GM04504 (cell line): ENCODE results near the gene AKIP1.
"Not testable (repeated sequence)": the region's sequence is repeated elsewhere in the genome, so short reads cannot be mapped to it uniquely, and the experiment has no call there.

Experiments used
- DNase-seq: peaks from one replicate; pipeline ENCODE4 v3.0.0-alpha.2; 2012; ENCODE audit warnings: low read depth

Gene AKIP1, protein sequence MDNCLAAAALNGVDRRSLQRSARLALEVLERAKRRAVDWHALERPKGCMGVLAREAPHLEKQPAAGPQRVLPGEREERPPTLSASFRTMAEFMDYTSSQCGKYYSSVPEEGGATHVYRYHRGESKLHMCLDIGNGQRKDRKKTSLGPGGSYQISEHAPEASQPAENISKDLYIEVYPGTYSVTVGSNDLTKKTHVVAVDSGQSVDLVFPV

GRCh38 chr11:8911029-8911823 lies at the start of gene AKIP1:
Gene AKIP1 (plus strand): TSS chr11:8911189. CDS start chr11:8911450, 261 bp downstream.
- DNase-seq = peak; percentile 85

- peak; percentile 31 for DNase-seq
Measured at GRCh38 chr11:8863838-8864237, 47.2 kb upstream of the AKIP1 start.

GRCh38 chr11:8865304-8865703 lies 45.7 kb upstream of the AKIP1 start:
- no peak for DNase-seq

- no peak for DNase-seq
Measured at GRCh38 chr11:8867035-8867434, 44.0 kb upstream of the AKIP1 start.

- DNase-seq = peak; percentile 32
Measured at GRCh38 chr11:8867931-8868631, 42.9 kb upstream of the AKIP1 start.

DNA sequence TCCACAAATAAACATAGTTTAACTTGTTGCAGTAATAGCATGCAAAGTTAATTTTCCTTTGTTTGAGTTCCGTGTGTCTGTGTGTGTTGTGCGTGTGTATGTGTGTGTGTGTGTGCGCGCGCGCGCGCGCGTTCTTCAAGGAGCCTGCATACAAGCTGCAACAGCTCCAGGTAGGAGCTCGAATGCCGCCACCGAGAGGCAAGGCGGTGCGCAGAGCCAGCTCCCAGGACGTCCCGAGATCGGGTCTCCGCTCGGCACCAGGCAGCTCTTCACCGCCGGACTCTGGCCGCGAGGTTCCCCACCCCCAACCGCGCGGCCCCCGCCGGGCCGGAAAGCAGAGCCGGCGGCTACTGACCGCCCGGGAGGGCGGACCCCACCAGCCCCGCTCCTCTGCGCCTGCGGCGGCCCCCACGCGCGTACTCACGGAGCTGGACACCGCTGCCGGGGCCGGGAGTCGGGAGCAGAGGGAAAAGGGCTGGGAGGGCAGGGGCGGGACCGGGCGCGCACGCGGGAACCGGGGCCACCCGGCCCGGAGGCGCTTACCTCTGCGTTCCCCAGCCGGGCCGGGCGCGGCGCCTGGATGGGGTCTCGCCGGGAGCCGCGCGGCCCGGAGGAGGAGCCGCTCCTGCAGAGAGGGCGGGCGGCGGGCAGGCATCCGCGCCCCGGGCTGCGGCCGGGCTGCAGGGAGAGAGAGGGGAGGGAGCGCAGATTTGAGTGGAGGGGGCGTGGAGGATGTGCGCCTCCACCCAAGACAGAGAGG lies 40.4 kb upstream of the AKIP1 start:
- DNase-seq = peak; percentile 32

DNA sequence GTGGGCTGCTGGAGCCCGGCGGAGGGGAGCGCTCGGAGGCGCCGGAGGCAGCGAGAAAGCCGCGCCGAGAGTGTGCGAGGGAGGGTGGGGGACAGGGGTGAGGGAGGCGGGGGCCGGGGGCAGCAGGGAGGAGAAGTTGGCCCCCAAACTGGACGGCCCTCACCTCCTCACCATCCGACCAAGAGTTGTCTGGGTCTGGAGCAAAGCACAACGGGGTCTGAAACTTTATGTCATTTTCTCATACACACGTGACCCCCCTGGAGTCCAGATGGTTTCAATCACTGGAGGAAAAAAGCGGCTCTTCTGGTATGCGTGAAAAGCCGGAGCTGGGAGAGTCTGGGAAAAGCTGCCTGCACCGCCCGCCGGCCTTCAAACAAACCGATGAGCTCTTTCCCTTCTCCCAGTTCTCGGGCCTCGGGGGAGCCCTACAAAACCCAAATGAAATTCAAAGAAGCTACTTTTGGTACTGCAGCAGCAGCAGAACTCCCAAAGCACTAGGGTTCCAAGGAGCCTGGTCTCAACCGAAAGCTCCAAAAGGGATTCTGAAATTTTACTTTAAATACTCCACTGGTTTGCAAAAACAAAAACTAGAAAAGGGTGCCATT lies 39.7 kb upstream of the AKIP1 start:
- DNase-seq = peak; percentile 91

DNA sequence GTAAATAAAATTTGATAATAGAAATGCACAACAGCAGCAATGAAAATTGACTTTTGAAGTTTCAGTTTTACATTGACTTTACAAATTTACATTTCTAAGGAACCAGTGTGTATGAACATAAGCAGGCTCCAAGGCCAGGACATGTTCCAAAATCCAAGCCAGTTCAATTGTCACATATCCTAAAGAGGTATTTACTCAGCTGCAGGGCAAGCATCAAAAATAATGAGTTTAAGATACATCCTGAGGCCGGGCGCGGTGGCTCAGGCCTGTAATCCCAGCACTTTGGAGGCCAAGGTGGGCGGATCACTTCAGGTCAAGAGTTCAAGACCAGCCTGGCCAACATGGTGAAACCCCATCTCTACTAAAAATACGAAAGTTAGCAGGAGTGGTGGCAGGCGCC lies 39.0 kb upstream of the AKIP1 start:
- DNase-seq = no peak

- no peak for DNase-seq
Measured at GRCh38 chr11:8873741-8874405, 37.1 kb upstream of the AKIP1 start.

DNA sequence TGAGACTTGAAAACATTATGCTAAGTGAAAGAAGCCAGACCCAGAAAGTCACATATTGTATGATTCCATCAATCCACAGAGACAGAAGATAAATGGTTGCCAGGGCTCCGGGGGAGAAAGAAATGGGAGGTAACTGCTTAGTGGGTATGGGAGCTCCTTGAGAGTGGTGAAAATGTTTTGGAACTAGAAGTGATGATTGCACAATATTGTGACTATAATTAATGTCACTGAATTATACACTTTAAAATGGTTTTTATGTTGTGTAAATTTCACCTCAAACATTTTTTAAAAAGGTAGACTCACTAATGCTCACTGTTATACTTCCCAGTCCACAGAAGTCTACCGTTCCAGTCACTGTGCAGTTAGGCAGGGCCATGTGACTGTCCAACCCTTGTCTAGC lies 32.2 kb upstream of the AKIP1 start:
- DNase-seq = no peak

GRCh38 chr11:8881585-8881984 lies 29.4 kb upstream of the AKIP1 start:
- DNase-seq = not testable (repeated sequence)

DNA sequence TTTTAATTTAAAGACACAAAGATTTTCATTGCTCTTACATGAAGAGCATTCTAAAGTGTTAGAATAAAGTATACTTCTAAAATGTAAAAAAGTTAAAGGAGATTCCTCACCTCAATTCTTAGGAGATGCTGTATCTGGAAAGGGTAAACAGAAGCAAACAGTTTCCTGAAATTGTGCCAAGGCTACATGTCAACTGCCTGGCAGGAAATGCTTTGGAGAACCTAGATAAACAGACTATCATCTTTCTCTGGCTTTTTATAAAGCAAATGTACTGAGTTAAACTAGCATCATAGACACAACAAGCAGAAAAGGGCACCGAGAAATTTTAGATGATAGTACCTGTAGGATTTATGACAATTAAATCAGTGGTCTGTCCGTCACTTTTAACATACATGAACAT lies 24.7 kb upstream of the AKIP1 start:
- DNase-seq = no peak

DNA sequence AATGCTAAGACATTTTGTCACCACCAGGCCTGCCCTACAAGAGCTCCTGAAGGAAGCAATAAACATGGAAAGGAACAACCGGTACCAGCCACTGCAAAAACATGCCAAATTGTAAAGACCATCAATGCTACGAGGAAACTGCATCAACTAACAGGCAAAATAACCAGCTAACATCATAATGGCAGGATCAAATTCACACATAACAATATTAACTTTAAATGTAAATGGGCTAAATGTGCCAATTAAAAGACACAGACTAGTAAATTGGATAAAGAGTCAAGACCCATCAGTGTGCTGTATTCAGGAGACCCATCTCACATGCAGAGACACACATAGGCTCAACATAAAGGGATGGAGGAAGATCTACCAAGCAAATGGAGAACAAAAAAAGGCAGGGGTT lies 19.8 kb upstream of the AKIP1 start:
- not testable (repeated sequence) for DNase-seq

DNA sequence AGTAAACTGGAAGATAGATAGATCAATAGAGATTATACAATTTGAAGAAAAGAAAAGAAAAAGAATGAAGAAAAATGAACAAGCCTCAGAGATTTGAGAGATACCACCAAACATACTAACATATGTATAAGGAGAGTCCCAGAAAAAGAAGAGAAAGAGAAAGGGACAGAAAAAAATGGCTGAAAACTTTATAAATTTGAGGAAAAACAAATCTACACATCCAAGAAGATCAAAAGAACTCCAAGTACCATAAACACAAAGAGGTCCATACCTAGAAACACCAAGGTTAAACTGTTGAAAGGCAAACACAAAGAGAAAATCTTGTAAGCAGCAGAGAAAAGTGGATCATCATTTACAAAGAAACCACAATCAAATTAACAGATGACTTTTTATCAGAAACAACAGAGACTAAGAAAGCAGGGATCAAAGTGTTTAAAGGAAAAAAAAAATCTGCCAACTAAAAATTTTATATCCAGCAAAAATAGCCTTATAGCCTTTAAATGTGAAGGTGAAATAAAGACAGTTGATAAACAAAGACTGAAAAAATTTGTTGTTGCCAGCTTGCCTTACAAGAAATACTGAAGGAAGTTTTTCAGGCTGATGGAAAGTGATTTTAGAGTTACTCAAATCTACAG lies 11.8 kb upstream of the AKIP1 start:
- no peak for DNase-seq

DNA sequence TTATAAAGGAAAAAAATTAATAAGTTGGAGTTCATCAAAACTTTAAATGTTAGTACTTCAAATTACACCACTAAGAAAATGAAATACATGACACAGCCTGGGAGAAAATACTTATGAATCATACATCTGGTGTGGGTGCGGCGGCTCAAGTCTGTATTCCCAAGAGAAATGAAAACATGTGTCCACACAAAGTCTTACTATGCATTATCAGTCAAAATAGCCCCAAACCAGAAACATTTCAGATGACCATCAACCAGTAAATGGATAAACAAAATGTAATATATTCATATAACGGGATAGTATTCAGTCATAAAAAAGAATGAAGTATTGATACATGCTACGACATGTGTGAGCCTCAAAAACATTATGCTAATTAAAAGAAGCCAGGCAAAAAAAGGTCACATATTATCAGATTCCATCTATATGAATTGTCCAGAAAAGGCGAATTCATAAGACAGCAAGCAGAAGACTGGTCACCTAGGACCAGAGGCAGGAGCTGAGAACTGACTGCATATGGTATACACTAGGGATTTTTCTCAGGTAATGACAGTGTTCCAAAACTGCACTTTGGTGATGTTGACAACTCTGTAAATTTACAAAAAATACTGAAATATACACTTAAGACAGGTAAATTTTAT lies 5.3 kb upstream of the AKIP1 start:
- peak; percentile 67 for DNase-seq

GRCh38 chr11:8907116-8907515 lies 3.9 kb upstream of the AKIP1 start:
- DNase-seq = no peak

DNA sequence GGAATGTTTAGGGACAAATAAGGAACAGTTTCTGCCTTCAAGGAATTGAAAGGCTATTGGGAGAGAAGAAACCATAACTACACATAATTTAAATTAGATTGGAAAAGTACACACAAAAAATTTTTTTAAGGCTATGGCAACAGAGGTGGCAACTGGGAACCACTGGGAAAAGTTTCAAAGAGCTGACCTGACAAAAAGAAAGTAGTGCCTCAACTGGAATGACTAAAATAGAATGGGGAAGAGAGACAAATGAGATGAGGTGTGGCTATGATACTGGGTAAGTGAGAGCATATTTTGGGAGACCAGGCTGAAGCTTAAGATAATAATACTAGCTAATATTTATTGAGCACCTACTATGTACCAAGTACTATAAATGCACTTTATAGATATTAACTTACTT lies 2.9 kb upstream of the AKIP1 start:
- no peak for DNase-seq

DNA sequence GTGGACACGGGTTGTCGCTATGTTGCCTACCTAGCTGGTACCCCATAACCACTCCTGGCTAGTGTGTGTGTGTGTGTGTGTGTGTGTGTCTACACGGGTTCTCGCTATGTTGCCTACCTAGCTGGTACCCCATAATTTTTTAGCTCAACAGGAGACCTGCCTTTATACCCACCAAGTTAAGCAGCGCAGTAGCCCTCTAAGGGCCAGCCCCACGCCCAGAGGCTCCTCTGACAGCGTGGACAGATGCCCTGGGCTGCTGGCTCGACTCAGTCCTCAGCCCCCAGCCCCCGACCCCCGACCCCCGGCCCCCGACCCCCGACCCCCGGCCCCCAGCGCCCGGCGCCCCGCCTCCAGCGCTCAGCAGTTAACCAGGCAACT lies 351 bp upstream of the AKIP1 start:
- no peak for DNase-seq

- no peak for DNase-seq
Measured at GRCh38 chr11:8913961-8914660, 3.1 kb downstream of the AKIP1 start.

DNA sequence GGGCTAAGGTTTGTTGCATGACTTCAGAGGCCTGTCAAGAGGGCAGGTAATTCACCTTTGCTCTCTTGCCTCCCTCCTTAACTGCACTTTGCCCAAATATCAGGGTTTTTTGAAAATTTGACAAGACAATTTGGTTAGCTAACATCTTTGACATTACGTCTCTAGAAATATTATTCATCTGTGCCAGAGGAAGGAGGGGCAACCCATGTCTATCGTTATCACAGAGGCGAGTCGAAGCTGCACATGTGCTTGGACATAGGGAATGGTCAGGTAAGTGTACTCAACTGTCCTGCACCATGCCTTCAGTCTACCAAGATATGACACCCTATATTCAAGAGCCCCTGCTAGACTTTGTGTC lies 3.7 kb downstream of the AKIP1 start:
- no peak for DNase-seq
